GM18951 (cell line): ENCODE results near the gene DCHS1.

ENCODE experiments used
- POLR2A ChIP-seq: IDR thresholded peaks from 4 replicates; pipeline ENCODE4 v1.6.1; 2011; ENCODE audit warnings: mild to moderate bottlenecking; ENCODE audit not compliant: insufficient read length, insufficient read depth; ENCODE audit errors: extremely low read depth
- in situ Hi-C: fragments of 300-500 bp; cut with MboI; formaldehyde crosslinking; loops from one replicate; pipeline ENCODE4 v1.12.0; 2022; ENCODE audit warnings: low sequenced_read_pairs, mixed read lengths, inconsistent platforms; ENCODE audit not compliant: unreplicated experiment

Gene DCHS1

GRCh38 chr11:6663794-6664469 is 8.3 kb upstream of the DCHS1 start:
- in situ Hi-C loops, result no loop called here

GRCh38 chr11:6660712-6661111 is 5.1 kb upstream of the DCHS1 start:
- TF ChIP-seq POLR2A, result no peak
- in situ Hi-C loops, result no loop called here

More at GRCh38 chr11:6663794-6664469, 8.3 kb upstream of the DCHS1 start:
- TF ChIP-seq POLR2A, result no peak

DNA sequence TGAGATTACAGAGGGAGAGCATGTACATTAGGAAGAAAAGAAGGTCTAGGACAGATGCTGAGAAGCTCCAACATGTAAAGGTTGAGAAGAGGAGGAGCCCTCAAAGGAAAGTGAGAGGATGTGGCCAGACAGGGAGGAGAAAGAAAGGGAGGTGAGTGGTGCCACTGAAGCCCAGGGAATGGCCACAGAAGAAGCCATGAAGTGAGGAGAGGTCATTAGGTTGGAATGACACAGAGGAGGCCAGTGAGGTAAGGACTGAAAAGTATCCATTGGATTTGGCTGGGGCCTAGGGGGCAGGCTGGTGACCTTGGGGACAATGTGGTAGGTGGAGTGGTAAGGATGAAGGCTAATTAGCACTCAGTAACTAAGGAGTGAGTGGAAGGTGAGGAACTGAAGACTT is 3.0 kb upstream of the DCHS1 start:
- in situ Hi-C loops, result no loop called here
- TF ChIP-seq POLR2A, result no peak

GRCh38 chr11:6657346-6657745 is 1.7 kb upstream of the DCHS1 start:
- in situ Hi-C loops, result no loop called here
- no peak for TF ChIP-seq POLR2A

GRCh38 chr11:6656936-6657335 is 1.3 kb upstream of the DCHS1 start:
- TF ChIP-seq POLR2A, result no peak

DNA sequence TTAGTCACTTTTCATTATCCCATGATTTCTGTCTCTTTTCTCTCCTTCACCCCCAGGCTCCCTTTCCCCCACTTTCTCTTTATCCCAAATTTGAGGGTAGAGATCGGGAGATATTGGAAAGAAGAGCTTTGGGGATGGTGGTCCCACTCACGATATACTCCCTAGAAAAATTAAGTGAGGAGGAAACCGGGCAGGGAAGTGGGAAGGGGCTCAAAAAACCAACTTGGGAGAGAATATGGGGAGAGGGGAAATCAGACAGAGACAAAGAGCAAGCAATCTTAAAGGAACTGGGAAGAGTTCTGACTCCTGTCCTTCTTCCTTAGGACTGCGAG is 941 bp upstream of the DCHS1 start:
- in situ Hi-C loops, result no loop called here
- no peak for TF ChIP-seq POLR2A

More at GRCh38 chr11:6656936-6657335, 1.3 kb upstream of the DCHS1 start:
- in situ Hi-C loops, result no loop called here

DNA sequence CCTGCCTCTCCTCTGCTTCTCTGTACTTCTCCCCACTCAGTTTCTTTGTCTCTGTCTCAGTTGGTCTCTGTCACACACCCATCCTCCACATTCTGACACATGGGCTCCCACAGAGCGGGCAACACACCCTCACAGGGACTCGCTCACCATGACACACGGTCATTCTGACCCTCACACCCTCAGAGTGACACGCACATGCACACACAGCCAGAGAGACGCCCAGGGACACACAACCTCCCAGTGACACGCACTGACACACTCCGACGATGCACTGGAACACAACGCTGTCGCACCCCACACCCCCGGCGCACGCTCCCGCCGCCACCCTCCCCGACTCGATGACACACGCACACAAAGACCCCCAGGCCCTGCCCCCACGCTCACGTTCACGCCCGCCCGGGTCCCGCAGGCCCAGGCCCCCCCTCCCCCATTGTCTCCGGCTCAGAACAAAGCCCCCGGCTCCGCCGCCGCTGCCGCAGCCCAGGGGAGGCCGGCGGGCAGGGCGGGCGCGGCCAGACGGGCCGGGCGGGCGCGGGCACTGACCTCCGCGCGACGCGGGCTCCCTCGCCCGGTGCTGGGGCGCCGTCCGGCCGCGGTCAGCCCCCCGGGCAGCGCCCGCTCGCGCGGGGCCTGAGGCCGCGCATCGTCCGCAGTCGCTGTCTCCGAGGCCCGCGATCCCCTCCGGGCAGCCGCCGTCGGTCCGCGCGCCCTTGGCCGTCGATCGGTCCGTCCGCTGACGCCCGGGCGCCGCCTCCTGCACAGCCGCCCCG is 404 bp downstream of the DCHS1 start:
- no peak for TF ChIP-seq POLR2A
- in situ Hi-C loops, result no loop called here

GRCh38 chr11:6654281-6655019 is 1.2 kb downstream of the DCHS1 start:
- no peak for TF ChIP-seq POLR2A
- in situ Hi-C loops, result no loop called here

DNA sequence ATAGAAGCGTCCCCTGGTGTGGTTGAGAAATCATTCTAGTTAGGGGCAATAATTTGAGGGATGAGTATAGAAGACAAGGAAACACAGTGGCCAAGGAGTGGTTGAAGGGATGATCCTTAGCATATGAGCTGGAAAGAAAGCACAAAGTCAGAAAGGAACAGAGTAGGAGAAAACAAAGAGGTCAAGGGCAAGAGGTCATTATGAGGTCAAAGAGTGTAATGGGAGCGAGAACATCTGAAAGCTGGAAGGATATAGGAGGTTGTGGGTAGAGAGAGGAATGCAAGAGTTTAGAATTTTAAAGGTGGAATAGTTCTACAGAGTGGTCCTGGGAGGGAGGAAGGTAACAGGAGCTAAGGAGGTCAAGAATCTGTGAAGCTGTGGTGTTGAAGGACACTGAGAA is 2.0 kb downstream of the DCHS1 start:
- TF ChIP-seq POLR2A, result no peak
- in situ Hi-C loops, result no loop called here

GRCh38 chr11:6653097-6653496 is 2.5 kb downstream of the DCHS1 start:
- in situ Hi-C loops, result no loop called here
- TF ChIP-seq POLR2A, result no peak

- in situ Hi-C loops, result no loop called here
- no peak for TF ChIP-seq POLR2A
Measured at GRCh38 chr11:6652182-6652581, 3.4 kb downstream of the DCHS1 start.

DNA sequence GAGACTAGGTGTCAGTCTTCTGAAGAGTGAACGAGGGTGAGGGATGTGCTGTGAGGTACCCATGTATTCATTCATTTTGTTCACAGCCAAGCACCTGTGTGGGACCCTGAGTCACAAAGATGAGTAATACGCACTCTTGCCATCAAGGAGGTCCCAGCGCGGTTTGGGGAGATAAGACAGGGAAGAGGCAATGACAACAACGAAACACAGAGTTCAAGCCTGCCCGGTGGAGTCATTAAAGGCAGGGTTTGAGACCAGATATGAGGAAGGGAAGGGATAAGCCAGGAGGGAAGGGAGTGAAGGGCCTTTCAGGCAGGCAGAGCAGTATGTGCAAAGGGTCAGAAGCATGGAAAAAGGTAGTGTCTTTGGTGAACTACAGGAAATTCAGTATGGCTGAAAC is 4.6 kb downstream of the DCHS1 start:
- no peak for TF ChIP-seq POLR2A
- in situ Hi-C loops, result no loop called here

DNA sequence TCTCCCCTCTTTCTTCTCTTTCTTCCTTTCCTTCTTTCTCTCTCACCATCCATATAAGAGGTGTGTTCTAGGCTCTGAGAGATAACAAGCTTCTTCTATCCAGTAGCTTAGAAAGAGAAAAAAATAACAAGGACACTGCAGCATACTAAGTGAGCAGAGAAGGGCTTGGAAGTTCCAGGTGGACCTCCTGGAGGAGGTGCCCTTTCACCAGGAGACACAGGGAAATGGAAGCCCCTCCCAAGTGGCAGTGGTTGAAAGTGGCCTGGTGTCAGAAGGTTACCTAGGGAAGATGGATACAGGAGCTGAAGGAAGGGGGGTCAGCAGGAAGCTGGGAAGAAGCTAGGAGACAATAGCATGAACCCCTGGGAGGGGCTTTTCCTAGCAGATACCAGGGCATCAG is 5.5 kb downstream of the DCHS1 start:
- TF ChIP-seq POLR2A, result no peak
- in situ Hi-C loops, result no loop called here

DNA sequence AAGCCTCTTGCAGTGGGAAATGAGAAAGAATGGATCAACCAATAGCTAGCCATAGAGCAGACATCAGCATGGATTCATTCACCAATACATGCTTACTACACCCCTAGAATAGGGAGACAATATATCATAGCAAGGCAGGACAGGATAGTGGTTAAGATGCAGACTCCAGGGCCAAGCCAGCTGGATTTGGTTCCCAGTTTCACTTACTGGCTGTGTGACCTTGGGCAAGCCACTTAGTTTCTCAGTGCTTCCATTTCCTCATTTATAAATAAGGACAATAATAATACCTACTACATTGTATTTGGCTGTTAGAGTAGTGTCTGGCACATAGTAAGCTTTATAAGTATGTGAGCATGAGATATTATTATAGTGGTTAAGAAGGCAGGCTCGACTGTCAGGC is 7.1 kb downstream of the DCHS1 start:
- TF ChIP-seq POLR2A, result no peak
- in situ Hi-C loops, result no loop called here

GRCh38 chr11:6647836-6648235 is 7.8 kb downstream of the DCHS1 start:
- TF ChIP-seq POLR2A, result no peak
- in situ Hi-C loops, result no loop called here
